ENCODE results near the gene UBL4A. TPM values are rescaled to one million over a fixed set of nuclear protein-coding genes. Genes with fewer than 3 reads are reported as not detected.
A peak's percentile ranks its signal among the peaks of the same experiment; 100 is the strongest.

The UBL4A gene
- polyA plus RNA-seq, 3 donors from 2014 or later = 56.3 to 68.9 (median 61.2) TPM

GRCh38 chrX:154441984-154442707, 44.3 kb downstream of the UBL4A start:
- peaks cover 2 to 14% (median 6%) of the 10 kb centered on the region in 3 donors for H3K27me3 Mint-ChIP-seq (ENCODE audit: low read depth in 3 of 3)
- H3K4me1 Mint-ChIP-seq = peaks cover 4 to 20% of the 10 kb centered on the region in 2 donors
- H3K4me3 Mint-ChIP-seq = peak overlapping the region in 1 of 5 donors; percentile 18
- no peaks in the 10 kb centered on the region for H3K9me3 Mint-ChIP-seq
- H3K36me3 Mint-ChIP-seq = no peaks in the 10 kb centered on the region
- no peak for DNase-seq
- H3K27ac Mint-ChIP-seq = peak overlapping the region in 2 of 6 donors; percentile 12 to 17

GRCh38 chrX:154441564-154441963, 44.9 kb downstream of the UBL4A start:
- no peaks in the 10 kb centered on the region for H3K9me3 Mint-ChIP-seq
- H3K27ac Mint-ChIP-seq = peak overlapping the region in 2 of 6 donors; percentile 17 to 68
- H3K4me3 Mint-ChIP-seq = no peak overlapping the region
- peaks cover 4 to 20% of the 10 kb centered on the region in 2 donors for H3K4me1 Mint-ChIP-seq
- no peaks in the 10 kb centered on the region for H3K36me3 Mint-ChIP-seq
- DNase-seq = no peak
- peaks cover 2 to 11% (median 6%) of the 10 kb centered on the region in 3 donors for H3K27me3 Mint-ChIP-seq (ENCODE audit: low read depth in 3 of 3)

- no peak overlapping the region for H3K4me3 Mint-ChIP-seq
- H3K36me3 Mint-ChIP-seq = no peaks in the 10 kb centered on the region
- peaks cover 10 to 24% of the 10 kb centered on the region in 2 donors for H3K4me1 Mint-ChIP-seq
- H3K9me3 Mint-ChIP-seq = no peaks in the 10 kb centered on the region
- no peak for DNase-seq
- H3K27ac Mint-ChIP-seq = no peak overlapping the region
- peaks cover 6 to 16% (median 9%) of the 10 kb centered on the region in 3 donors for H3K27me3 Mint-ChIP-seq (ENCODE audit: low read depth in 3 of 3)
Measured at GRCh38 chrX:154440623-154441357, 45.6 kb downstream of the UBL4A start.

- Mint-ChIP-seq H3K4me1 (peaks cover 10 to 21% of the 10 kb centered on the region in 2 donors), H3K4me3 (peak overlapping the region in 2 of 5 donors; percentile 30 to 58), H3K9me3 (no peaks in the 10 kb centered on the region), H3K27me3 (ENCODE audit: low read depth in 3 of 3) (peaks cover 6 to 16% (median 9%) of the 10 kb centered on the region in 3 donors), H3K27ac (peak overlapping the region in 1 of 6 donors; percentile 57), H3K36me3 (no peaks in the 10 kb centered on the region)
- DNase-seq = no peak
Measured at GRCh38 chrX:154439841-154440240, 46.6 kb downstream of the UBL4A start.

- H3K27ac Mint-ChIP-seq = peak overlapping the region; percentile 48 to 88 (median 78)
- peaks cover 10 to 16% of the 10 kb centered on the region in 2 donors for H3K4me1 Mint-ChIP-seq
- peak overlapping the region; percentile 63 to 82 (median 80) for H3K4me3 Mint-ChIP-seq
- no peaks in the 10 kb centered on the region for H3K9me3 Mint-ChIP-seq
- DNase-seq = no peak
- peaks cover 0 to 3% (median 0%) of the 10 kb centered on the region in 3 donors for H3K36me3 Mint-ChIP-seq
- H3K27me3 Mint-ChIP-seq (ENCODE audit: low read depth in 3 of 3) = peaks cover 6 to 16% (median 13%) of the 10 kb centered on the region in 3 donors
Measured at GRCh38 chrX:154437971-154438893, 48.2 kb downstream of the UBL4A start.

- DNase-seq = peak; percentile 64 to 74 (median 73)
- Mint-ChIP-seq H3K27ac (peak within 1 kb of the TSS; percentile 85 to 88 (median 87)), H3K4me3 (peak within 1 kb of the TSS; percentile 77 to 85 (median 80)), H3K27me3 (ENCODE audit: low read depth in 3 of 3) (peaks cover 6 to 16% (median 13%) of the 10 kb centered on the region in 3 donors), H3K9me3 (no peaks in the 10 kb centered on the region), H3K4me1 (peaks cover 10 to 15% of the 10 kb centered on the region in 2 donors), H3K36me3 (peaks cover 0 to 4% (median 0%) of the 10 kb centered on the region in 3 donors)
Measured at GRCh38 chrX:154436983-154437752, 49.2 kb downstream of the UBL4A start, which contains the start of gene GDI1. GDI1 (plus strand) TSS chrX:154437154; CDS start chrX:154437255, 101 bp downstream.

- no peaks in the 10 kb centered on the region for H3K9me3 Mint-ChIP-seq
Measured at GRCh38 chrX:154436374-154436982, 49.9 kb downstream of the UBL4A start.

GRCh38 chrX:154435171-154435733, 51.2 kb downstream of the UBL4A start:
- Mint-ChIP-seq H3K9me3 (no peaks in the 10 kb centered on the region), H3K27ac (peak overlapping the region in 3 of 6 donors; percentile 28 to 53 (median 49)), H3K27me3 (ENCODE audit: low read depth in 3 of 3) (peaks cover 6 to 18% (median 15%) of the 10 kb centered on the region in 3 donors), H3K36me3 (peaks cover 0 to 4% (median 0%) of the 10 kb centered on the region in 3 donors), H3K4me1 (peaks cover 18 to 23% of the 10 kb centered on the region in 2 donors), H3K4me3 (no peak overlapping the region)
- no peak for DNase-seq

More at GRCh38 chrX:154436374-154436982, 49.9 kb downstream of the UBL4A start:
- peaks cover 10 to 15% of the 10 kb centered on the region in 2 donors for H3K4me1 Mint-ChIP-seq
- H3K27me3 Mint-ChIP-seq (ENCODE audit: low read depth in 3 of 3) = peaks cover 6 to 16% (median 15%) of the 10 kb centered on the region in 3 donors
- H3K27ac Mint-ChIP-seq = peak overlapping the region; percentile 79 to 88 (median 86)
- peak overlapping the region; percentile 76 to 85 (median 78) for H3K4me3 Mint-ChIP-seq
- DNase-seq = peak in 1 of 3 donors; percentile 47
- H3K36me3 Mint-ChIP-seq = peaks cover 0 to 4% (median 0%) of the 10 kb centered on the region in 3 donors

GRCh38 chrX:154434394-154435168, 51.8 kb downstream of the UBL4A start:
- no peak for DNase-seq
- no peak overlapping the region for H3K27ac Mint-ChIP-seq
- no peak overlapping the region for H3K4me3 Mint-ChIP-seq
- peaks cover 22 to 26% of the 10 kb centered on the region in 2 donors for H3K4me1 Mint-ChIP-seq
- peaks cover 6 to 19% (median 18%) of the 10 kb centered on the region in 3 donors for H3K27me3 Mint-ChIP-seq (ENCODE audit: low read depth in 3 of 3)
- H3K36me3 Mint-ChIP-seq = peaks cover 0 to 4% (median 0%) of the 10 kb centered on the region in 3 donors
- H3K9me3 Mint-ChIP-seq = no peaks in the 10 kb centered on the region
